ENCODE results near the gene CFL1. TPM values are rescaled to one million over a fixed set of nuclear protein-coding genes. Genes with fewer than 3 reads are reported as not detected.

CFL1 gene
- total RNA-seq, 1 experiment from 2014 or later: 1,911 TPM

GRCh38 chr11:65885808-65886536 is 28.0 kb upstream of the CFL1 start:
- CTCF ChIA-PET: interaction anchor here (0.7 to 2.1 kb wide), 8 partner anchors 12 to 233 kb away, joined by 3 to 14 read pairs (median 5); partner anchors contain the start of gene MUS81
- ATAC-seq (no peak), DNase-seq (ENCODE audit: low read depth, low spot score) (no peak)
- in situ Hi-C loops (cut with HindIII; ENCODE audit: low pct_unique_long_range_greater_than_20kb, low sequenced_read_pairs) (no loop called here), intact Hi-C loops (cut with micrococcal nuclease; ENCODE audit: unreplicated experiment) (no loop called here)
- Histone ChIP-seq H3K4me1 (ENCODE audit: control insufficient read depth, insufficient read depth, low read length) (peaks cover 37% of the 10 kb centered on the region), H3K27ac (ENCODE audit: low read length) (no peak overlapping the region), H3K27me3 (ENCODE audit: control insufficient read depth, insufficient read depth, low read length) (no peaks in the 10 kb centered on the region), H3K9me3 (ENCODE audit: control insufficient read depth, insufficient read depth, low read depth, low read length) (no peaks in the 10 kb centered on the region), H3K36me3 (ENCODE audit: control insufficient read depth, insufficient read depth, low read length) (peaks cover 4% of the 10 kb centered on the region; the same call in 1 of the 2 replicates), H3K4me3 (ENCODE audit: low read depth in 2 of 2, low read length in 2 of 2) (no peak overlapping the region)
- TF ChIP-seq REST (IDR thresholded peaks at IDR 0.05; ENCODE audit: insufficient read depth in 1 of 2, low read depth in 2 of 2, low read length in 1 of 2) (no peak), TCF7L2 (IDR thresholded peaks at IDR 0.05; ENCODE audit: low read depth, low read length) (no peak), POLR2AphosphoS5 (IDR thresholded peaks at IDR 0.05; ENCODE audit: low read depth, low read length) (no peak), CTCF (IDR thresholded peaks at IDR 0.05) (no peak), SIN3A (IDR thresholded peaks at IDR 0.05; ENCODE audit: borderline replicate concordance, insufficient read depth, low read depth, low read length) (no peak)
- BruUV-seq (replicated peaks): no TSS peak
- POLR2A ChIA-PET: interaction anchor here (1.0 kb wide), 1 partner anchor 26 kb away, joined by 4 read pairs; no protein-coding TSS in a partner anchor

- Histone ChIP-seq H3K27me3 (ENCODE audit: control insufficient read depth, insufficient read depth, low read length) (no peaks in the 10 kb centered on the region), H3K9me3 (ENCODE audit: control insufficient read depth, insufficient read depth, low read depth, low read length) (no peaks in the 10 kb centered on the region), H3K36me3 (ENCODE audit: control insufficient read depth, insufficient read depth, low read length) (peaks cover 4% of the 10 kb centered on the region; the same call in 1 of the 2 replicates), H3K27ac (ENCODE audit: low read length) (no peak overlapping the region), H3K4me3 (ENCODE audit: low read depth in 2 of 2, low read length in 2 of 2) (no peak overlapping the region), H3K4me1 (ENCODE audit: control insufficient read depth, insufficient read depth, low read length) (peaks cover 37% of the 10 kb centered on the region)
- no peak for ATAC-seq
- intact Hi-C loops (cut with micrococcal nuclease; ENCODE audit: unreplicated experiment) (no loop called here), in situ Hi-C loops (cut with HindIII; ENCODE audit: low pct_unique_long_range_greater_than_20kb, low sequenced_read_pairs) (no loop called here)
- TF ChIP-seq TCF7L2 (IDR thresholded peaks at IDR 0.05; ENCODE audit: low read depth, low read length) (no peak), SIN3A (IDR thresholded peaks at IDR 0.05; ENCODE audit: borderline replicate concordance, insufficient read depth, low read depth, low read length) (no peak), CTCF (IDR thresholded peaks at IDR 0.05) (no peak), POLR2AphosphoS5 (IDR thresholded peaks at IDR 0.05; ENCODE audit: low read depth, low read length) (no peak), REST (IDR thresholded peaks at IDR 0.05; ENCODE audit: insufficient read depth in 1 of 2, low read depth in 2 of 2, low read length in 1 of 2) (no peak)
- no peak for DNase-seq (ENCODE audit: low read depth, low spot score)
- no TSS peak for BruUV-seq (replicated peaks)
- ChIA-PET POLR2A (interaction anchor here (0.6 to 1.1 kb wide), 3 partner anchors 8 to 27 kb away, joined by 3 to 9 read pairs (median 4); no protein-coding TSS in a partner anchor), CTCF (interaction anchor here (0.5 to 2.1 kb wide), 17 partner anchors 11 to 232 kb away, joined by 3 to 14 read pairs (median 5); partner anchors contain the start of genes KAT5 and MUS81)
These were observed 27.3 kb upstream of the CFL1 start for GRCh38 chr11:65885231-65885630.

Measured in Panc1 (cell line).